Measurements from ENCODE around the gene KLHL29.

DNA sequence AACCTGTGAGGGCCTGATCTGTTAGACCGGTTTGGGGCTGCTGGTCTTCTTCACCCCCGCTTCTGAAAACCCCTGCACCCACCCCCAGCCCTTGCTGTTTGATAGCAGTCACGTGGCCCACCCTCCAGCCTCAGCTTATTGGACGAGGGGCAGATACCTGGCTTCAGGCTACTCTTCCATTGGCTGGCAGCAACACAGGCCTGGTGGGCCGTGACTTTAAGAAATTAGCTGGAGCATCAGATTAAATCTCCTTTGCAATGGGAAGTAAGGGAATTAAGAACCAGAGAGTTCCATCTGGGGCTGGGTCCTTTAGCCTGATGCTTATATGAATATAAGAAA is 107.3 kb downstream of the KLHL29 start:
- TF ChIP-seq EZH2 (IDR thresholded peaks at IDR 0.05; ENCODE audit: borderline replicate concordance): no peak
- TF ChIP-seq, protein P1, sequence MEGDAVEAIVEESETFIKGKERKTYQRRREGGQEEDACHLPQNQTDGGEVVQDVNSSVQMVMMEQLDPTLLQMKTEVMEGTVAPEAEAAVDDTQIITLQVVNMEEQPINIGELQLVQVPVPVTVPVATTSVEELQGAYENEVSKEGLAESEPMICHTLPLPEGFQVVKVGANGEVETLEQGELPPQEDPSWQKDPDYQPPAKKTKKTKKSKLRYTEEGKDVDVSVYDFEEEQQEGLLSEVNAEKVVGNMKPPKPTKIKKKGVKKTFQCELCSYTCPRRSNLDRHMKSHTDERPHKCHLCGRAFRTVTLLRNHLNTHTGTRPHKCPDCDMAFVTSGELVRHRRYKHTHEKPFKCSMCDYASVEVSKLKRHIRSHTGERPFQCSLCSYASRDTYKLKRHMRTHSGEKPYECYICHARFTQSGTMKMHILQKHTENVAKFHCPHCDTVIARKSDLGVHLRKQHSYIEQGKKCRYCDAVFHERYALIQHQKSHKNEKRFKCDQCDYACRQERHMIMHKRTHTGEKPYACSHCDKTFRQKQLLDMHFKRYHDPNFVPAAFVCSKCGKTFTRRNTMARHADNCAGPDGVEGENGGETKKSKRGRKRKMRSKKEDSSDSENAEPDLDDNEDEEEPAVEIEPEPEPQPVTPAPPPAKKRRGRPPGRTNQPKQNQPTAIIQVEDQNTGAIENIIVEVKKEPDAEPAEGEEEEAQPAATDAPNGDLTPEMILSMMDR (IDR thresholded peaks at IDR 0.05; ENCODE audit: poor library complexity): no peak

All from hepatocyte (in vitro differentiated cells).